HG02943 (cell line): Measurements from ENCODE around the gene CAPN1.
"Not testable (repeated sequence)": the region's sequence is repeated elsewhere in the genome, so short reads cannot be mapped to it uniquely, and the experiment has no call there.

Experiments
- ATAC-seq: cut with Tn5 transposase; IDR thresholded peaks from one replicate; pipeline ENCODE4 v1.9.1; 2021; ENCODE audit warnings: mild to moderate bottlenecking, low read depth, moderate library complexity; ENCODE audit not compliant: unreplicated experiment

CAPN1 gene

DNA sequence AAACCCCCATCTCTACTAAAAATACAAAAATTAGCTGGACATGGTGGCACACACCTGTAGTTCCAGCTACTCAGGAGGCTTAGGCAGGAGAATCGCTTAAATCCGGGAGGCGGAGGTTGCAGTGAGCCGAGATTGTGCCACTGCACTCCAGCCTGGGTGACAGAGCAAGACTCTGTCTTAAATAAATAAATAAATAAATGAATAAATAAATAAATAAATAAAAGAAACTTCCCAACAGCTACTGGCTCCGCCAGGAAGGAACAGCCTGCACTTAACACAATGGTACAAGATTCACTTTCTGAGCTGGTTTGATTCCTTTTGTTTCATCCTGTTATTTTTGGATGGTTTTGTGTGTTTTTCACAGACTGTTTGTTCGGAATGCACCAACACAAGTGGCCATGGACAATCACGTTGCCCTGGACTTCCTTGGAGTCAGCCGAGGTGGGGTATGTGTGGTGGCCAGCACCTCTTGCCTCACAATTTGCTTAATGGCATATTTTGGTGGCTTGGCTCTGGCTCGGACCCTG is 66.5 kb downstream of the CAPN1 start:
- ATAC-seq = not testable (repeated sequence)

DNA sequence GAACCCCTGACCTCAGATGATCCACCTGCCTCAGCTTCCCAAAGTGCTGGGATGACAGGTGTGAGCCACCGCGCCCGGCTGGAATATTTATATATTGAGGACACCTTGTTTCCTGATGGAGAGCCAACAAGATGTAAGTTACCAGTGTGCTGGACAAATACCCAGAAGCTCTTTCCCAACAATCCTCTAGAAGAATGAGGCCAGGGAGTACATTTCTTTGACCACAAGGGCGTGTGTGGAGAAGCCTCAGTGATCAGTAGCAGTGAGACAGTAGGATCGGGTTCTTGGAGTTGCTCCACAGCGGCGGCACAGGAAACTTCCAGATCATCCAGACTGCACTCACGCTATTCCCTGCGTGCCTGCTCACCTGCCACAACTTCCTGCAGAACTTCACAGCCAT is 69.7 kb downstream of the CAPN1 start:
- ATAC-seq = no peak

DNA sequence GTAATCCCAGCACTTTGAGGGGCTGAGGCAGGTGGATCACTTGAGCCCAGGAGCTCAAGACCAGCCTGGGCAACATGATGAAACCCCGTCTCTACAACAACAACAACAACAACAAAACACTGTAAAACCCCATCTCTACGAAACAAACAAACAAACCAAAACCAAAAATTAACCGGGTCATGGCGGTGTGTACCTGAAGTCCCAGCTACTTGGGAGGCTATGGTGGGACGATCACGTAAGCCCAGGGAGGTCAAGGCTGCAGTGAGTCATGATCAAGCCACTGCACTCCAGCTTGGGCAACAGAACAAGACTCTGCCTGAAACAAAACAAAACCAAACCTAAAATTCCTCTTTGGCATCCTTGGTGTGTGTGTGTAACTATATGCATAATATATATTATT is 73.0 kb downstream of the CAPN1 start:
- ATAC-seq = no peak

- no peak for ATAC-seq
Measured at GRCh38 chr11:65258988-65259387, 77.3 kb downstream of the CAPN1 start.

DNA sequence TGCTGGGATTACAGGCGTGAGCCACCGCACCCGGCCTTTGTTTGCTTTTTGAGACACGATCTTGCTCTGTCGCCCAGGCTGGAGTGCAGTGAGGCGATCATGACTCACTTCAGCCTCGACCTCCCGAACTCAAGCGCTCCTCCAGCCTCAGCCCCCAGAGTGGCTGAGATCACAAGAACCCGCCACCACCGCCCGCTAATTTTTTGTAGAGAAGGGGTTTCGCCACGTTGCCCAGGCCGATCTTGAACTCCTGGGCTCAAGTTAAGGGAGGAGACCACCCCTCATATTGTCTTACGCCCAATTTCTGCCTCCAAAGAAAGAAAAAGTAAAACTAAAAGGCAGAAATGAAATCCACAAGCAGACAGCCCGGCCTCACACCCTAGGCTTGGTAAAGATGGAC is 78.6 kb downstream of the CAPN1 start:
- no peak for ATAC-seq

- ATAC-seq = peak; percentile 17
Measured at GRCh38 chr11:65260756-65261590, 79.2 kb downstream of the CAPN1 start.
